Activated gamma-delta T cell treated with Interleukin-2 at 50 U/mL for 16 hours (primary cell): Measurements from ENCODE around the gene GPSM1.

Experiments
- DNase-seq: peaks from one replicate; pipeline ENCODE4 v3.0.0-alpha.2; 2020

The GPSM1 gene

GRCh38 chr9:136363949-136364748, 36.8 kb downstream of the GPSM1 start:
- DNase-seq, result no peak

DNA sequence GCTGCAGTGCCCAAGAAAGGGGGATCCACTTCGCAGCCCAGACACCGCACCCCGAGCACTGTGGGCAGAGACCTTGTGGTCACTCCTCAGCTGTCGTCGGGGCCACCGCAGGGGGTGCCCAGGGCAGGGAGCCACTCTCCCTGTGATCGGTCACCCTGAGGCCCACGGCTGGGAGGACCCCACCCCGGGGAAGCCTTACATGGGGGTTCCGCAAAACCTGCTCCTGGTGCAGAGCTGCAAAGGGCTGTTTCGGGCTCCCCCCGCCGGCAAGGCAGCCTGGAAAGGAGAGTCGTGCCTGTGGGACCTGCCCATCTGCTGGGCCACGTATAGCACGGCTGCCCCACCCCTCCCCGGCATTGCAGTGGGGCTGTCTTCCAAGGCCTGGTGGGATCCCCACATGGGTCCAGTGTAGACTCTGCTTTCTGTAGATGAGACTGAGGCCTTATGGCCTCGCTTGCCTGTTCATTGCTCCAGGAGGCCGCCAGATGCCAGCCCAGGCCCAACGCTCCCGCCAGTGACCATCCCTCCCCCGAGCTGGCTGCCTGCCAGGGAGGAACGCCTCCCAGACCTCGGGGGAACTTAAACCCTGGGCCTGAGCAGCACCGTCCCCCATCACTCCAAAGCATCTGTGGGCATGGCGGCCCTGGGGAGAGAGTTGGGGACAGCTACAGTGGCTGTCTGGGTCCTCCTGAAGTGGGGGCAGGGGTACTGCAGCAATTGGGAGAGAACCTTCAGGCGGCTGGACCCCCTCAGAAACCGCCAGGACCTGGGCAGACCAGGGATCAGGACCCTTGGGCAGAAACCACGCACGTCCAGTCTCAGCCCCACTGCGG, 37.8 kb downstream of the GPSM1 start:
- DNase-seq, result no peak

DNA sequence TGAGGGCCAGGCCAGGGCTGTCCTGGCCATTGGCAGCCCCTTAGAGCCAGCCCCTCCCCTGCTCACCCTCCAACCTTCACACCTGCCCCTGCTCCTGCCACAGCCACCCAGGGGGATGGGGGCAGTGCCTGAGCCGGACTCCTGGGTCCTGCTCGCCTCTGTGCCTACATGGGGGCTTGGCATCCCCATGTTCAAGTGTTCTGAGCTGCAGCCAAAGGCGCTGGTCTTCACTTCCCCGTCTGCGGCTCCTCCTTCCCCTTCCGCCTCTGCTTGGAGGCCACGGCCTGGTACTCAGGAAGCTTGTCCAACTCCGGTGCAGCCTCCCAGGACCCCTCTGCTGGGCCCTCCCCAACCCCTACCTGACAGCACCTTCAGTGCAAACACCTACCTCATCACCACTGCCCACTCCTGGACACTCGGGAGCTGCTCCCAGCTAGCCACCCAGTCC, 38.5 kb downstream of the GPSM1 start:
- no peak for DNase-seq

GRCh38 chr9:136366826-136367225, 39.5 kb downstream of the GPSM1 start:
- DNase-seq, result no peak

DNA sequence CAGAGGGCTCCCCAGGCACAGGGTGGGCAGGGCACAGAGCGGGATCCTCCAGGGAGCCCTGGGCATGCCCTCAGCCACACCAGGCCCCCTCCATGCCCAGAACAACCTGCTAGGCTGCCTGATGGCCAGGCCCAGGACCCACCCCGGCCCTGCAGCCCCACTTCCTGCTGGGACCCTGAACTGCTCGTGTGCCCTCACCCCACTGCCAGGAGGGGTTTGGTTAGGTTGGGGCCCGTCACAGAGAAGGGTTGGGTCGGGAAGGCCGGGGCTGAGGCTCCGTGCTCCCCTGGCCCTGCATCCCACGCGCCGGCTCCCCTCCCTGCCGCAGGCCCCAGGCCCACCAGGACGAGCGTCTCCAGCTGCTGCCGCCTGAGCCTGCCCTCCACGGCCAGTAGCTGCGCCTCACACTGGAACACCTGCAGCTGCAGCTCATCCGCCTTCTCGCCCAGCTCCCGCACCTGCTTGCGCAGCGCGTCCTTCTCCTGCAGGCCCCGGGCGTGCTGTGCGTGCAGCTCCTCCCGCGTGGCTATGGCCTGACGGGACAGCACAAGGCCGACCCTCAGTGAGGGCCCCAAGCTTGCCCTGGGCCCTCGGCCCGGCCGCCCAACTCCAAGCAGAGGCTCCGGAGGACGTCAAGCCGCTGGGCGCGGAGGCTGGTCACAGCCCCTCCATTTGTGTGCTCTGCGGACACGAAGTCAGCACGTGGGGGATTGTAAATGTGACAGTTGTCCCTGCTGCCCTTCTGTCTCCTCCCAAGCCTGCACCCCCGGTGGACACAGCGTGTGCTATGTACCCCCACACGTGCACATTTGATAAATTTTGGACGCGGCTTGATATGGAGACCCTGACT, 40.2 kb downstream of the GPSM1 start:
- DNase-seq, result no peak

DNA sequence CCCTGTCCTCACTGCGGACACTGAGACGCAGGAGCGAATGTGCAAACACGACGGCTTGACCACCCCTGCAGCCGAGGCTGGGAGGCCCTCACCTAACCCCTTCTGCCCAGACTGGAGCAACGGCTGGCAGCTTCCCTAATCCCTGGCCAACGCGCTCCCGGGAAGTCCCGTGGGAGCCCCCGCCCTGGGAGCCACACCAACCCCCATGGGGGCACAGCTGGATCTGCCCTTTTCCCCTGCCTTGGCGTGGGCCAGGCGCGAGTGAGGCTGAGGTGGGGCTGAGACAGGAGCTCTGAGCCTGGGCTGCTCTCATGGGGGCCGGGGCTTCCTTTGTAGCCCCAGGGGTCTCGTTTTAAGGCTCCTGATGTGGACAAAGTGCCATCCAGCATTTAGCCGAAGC, 40.9 kb downstream of the GPSM1 start:
- no peak for DNase-seq

DNA sequence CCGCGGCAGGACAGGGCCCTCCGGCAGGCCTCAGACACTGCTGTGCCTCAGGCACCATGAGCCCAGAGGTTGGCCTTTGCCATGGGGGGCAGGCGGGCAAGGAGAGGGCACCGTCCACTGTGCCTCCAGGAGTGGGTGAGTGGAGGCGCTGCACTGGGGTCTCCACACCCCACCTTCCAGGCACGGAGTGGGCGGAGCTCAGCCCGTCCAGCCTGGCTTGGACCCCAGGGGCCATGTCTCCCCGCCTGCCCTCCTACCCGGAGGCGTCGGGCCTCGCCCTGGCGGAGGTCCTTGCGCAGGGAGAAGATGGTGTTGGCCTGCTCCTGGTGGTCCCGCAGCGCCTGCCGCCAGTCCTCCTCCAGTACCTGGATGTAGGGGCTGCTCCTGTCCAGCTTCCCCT, 42.7 kb downstream of the GPSM1 start:
- no peak for DNase-seq

DNA sequence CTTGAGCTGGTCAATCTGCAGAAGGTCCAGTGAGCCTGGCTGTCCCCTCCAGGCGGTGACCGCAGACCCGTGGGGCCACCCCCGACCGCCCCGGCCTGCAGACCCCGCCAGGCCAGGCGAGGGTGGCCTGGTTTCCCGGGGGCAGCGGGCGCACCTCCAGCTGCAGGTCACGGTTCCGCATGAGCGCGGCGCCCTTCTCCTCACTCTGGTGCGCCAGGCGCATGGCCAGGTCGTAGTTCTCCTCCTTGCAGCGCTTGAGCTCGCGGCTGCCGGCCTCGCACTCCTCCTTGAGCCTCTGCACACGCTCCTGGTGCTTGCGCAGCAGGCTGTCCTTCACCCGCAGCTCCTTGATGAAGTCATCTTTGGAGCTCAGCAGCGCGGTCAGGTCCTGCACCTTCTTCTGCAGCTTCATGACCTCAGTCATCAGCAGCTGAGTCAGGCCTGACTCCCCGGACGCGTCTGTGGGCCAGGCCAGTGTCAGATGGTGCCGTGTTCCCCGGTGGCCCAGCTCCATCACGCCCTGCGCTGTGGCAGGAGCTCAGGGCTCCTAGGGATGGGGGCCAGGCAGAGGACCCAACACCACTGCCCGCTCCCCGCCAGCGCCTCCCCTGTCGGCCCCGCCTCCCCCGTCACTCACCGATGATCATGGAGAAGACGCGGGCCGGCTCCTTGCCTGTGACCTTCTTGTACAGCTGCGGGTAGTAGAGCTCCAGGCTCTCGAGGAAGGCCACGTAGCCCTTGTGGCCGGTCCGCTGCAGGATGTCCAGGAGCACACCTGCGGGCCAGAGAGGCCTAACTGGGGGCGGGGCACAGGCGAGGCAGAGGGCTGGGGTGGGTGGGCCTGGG, 43.6 kb downstream of the GPSM1 start:
- DNase-seq, result no peak

- no peak for DNase-seq
Observed at GRCh38 chr9:136371533-136371880, 44.2 kb downstream of the GPSM1 start.

- DNase-seq, result no peak
Observed at GRCh38 chr9:136372006-136372405, 44.7 kb downstream of the GPSM1 start.

DNA sequence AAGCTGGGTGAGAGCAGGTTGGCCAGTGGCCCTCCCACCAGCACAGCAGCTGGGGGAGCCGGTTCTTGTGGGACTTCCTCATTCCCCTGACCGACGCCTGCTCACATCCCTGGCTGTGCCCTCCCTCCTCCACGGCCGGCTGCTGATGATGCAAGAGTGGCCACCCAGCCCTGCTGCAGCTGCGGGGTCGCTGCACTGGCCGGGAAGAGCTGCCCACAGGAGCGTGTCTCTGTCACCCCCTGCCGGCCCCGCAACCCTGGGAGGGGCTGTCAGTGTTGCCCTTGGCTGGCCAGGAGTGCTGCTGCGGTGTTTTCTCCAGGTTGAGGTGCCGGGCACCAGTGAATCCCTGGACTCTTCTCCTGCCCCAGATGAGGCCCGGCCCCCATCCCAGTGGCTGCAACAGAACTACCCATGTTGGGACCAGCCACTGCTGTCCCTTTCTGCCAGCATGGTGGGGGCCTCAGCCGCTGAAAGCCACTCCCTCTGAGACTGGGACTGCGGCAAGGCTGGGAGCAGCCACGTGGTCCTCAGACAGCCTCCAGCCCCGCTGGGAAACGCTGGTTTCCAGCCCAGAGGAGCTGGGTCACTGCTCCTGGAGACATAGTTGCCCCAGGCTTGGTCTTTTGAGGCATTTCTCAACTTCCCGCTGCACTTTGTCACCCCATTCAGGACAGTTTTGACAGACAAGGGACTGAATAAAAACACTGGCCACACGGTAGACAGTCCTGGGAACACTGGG, 45.4 kb downstream of the GPSM1 start:
- DNase-seq, result no peak

DNA sequence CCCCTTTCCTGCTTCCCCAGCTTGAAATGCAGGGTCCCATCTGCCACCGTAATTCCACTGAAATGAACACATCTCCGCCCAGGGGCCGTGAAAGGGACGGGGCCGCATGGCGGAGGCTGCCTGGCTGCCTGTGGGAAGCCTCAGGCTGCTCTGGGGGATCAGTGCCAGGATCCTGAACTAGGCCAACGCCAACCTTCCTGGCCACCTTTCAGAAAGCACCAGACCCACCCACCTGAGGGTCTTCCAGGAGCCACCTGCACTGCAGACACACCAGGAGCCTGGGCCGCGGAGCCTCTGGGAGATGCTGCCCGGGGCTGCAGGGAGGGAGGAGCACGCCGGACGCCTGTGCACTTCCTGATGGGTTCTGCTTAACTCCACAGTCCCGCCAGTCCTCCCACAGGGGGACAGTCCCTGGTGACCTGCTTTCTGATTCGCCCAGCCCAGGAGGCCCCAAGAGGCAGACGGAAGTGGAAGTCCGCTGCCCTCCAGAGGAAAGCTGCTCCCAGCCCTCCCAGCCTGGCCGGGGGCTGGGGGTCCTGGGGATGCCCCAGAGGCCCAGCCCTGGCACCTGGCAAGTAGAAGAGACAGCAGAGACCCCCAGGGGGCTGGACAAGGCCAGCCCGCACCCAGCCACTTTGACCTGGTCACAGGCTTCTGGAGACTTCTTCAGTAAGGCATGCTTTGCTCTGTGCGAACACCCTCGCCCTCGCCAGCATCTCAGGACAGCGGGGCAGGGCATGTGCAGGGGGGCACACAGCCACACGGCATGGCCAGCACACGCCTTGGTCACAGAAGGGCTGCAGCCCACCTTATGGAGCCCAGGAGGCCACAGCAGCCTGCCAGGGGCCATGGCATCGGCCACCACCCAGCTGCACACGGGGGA, 46.2 kb downstream of the GPSM1 start, which contains the start of gene CARD9:
TSS of gene CARD9 (minus strand) at position 370 of the 883 bp plus-strand sequence. CDS start 1,591 bp downstream, outside the sequence.
- DNase-seq, result no peak

GRCh38 chr9:136374183-136374575, 46.8 kb downstream of the GPSM1 start:
- DNase-seq, result no peak

DNA sequence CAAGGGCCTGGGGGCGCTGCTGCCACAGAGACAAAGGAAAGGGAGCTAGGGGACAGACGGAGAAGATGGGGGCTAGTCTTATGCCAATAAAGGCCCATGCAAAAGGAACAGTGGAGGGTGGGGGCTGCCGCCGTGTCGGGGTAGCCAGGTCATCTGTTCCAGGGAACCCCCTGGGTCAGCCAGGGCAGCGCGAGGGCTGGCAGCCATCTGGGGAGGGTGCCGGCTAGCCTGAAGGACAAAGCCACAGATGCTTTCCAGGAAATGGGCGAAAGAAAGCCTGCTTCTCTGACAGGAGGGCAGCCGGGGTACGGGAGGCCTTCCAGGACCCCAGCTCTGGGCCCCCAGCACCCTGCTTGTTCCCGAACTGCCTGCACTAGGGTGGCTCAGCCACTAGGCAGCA, 47.8 kb downstream of the GPSM1 start:
- no peak for DNase-seq

GRCh38 chr9:136376457-136376856, 49.1 kb downstream of the GPSM1 start:
- DNase-seq, result no peak

DNA sequence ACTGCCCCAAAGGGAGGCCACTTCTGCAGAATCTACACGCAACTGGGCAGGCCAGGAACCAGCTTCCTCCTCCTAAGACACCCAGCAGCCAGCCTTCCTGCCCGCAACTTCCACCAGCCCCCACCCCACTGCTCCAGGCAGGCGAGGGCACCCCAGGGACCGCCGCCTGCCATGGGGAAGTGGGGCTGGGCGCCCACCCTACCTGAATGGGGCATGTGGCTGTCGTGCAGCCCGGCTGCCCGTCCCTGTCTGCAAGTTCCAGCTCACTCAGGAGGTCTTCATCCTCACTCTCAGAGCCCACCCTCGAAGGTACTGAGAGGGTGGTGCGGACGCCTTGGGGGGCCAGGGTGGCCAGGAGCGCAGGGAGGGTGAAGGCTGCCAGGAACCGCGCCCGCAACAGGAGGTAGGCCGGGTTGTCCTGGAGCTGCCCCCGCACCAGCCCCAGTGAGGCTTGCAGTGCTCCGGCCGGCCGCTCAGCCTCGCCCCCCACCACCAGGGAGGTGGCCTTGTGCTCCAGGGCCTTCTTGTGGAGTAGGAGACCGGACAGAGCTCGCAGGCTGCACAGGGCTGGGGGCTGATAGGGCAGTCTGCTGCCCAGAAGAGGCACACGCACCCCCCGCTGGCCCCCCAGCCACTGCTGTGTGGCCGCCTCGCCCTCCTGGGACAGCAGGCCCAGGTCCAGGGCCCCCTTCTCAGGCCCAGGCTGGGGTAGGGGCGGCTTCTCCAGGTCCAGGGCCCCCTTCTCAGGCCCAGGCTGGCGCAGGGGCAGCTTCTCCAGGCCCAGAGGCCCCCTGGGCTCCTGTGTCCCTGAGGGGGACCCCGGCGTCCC, 50.2 kb downstream of the GPSM1 start:
- DNase-seq, result no peak

GRCh38 chr9:136378170-136379002, 51.0 kb downstream of the GPSM1 start:
- no peak for DNase-seq

GRCh38 chr9:136379003-136379287, 51.6 kb downstream of the GPSM1 start:
- no peak for DNase-seq

DNA sequence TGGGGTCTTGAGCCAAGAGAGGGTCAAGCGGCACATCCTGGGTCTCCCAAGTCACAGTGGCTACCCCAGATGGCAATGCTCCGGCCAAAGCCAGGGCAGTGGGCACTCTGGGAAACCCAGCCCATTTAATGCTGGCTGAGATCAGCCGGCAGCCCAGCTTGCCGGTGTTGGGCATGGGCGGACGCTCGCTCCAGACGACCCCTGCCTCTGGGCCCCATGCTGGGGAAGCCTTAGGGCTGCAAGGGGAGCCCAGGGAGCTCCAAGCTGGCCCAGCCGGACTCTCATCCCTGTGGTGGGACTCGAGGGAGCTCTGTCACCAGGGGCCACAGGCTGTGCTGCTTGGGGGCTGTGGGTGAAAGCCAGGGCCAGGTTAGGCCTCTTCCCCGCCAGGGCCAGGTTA, 52.1 kb downstream of the GPSM1 start:
- no peak for DNase-seq
